H9 (cell line): ENCODE data around the gene CEP85L. TPM values are rescaled to one million over a fixed set of nuclear protein-coding genes. Genes with fewer than 3 reads are reported as not detected.
A peak's percentile ranks its signal among the peaks of the same experiment; 100 is the strongest.

Source experiments
- DNase-seq: peaks from one replicate; pipeline ENCODE4 v3.0.0-alpha.2; 2017
- H2AFZ ChIP-seq: one replicate; pipeline ENCODE4 v1.6.1; 2013; ENCODE audit warnings: mild to moderate bottlenecking, low read length, control low read depth, moderate library complexity
- H2AK5ac ChIP-seq: 2 replicates; pipeline ENCODE4 v1.6.1; 2013; ENCODE audit warnings: low read length, control low read depth, mixed read lengths; ENCODE audit not compliant: insufficient read length
- H2BK120ac ChIP-seq: one replicate; pipeline ENCODE4 v1.6.1; 2013; ENCODE audit warnings: low read depth, mild to moderate bottlenecking, low read length, control low read depth, inconsistent platforms; ENCODE audit not compliant: poor library complexity, severe bottlenecking
- H2BK12ac ChIP-seq: 2 replicates; pipeline ENCODE4 v1.6.1; 2013; ENCODE audit warnings: low read length, control low read depth, mixed read lengths, low read depth; ENCODE audit not compliant: insufficient read length
- H2BK15ac ChIP-seq: 2 replicates; pipeline ENCODE4 v1.6.1; 2013; ENCODE audit warnings: low read depth, low read length, control low read depth
- H2BK20ac ChIP-seq: one replicate; pipeline ENCODE4 v1.6.1; 2013; ENCODE audit warnings: low read depth, mild to moderate bottlenecking, low read length, control low read depth, inconsistent platforms; ENCODE audit not compliant: poor library complexity, severe bottlenecking
- H2BK5ac ChIP-seq: 2 replicates; pipeline ENCODE4 v1.6.1; 2013; ENCODE audit warnings: low read length, control low read depth, mixed read lengths; ENCODE audit not compliant: insufficient read length
- H3K14ac ChIP-seq: 2 replicates; pipeline ENCODE4 v1.6.1; 2013; ENCODE audit warnings: low read length, control low read depth; ENCODE audit not compliant: insufficient read depth
- H3K18ac ChIP-seq: 2 replicates; pipeline ENCODE4 v1.6.1; 2013; ENCODE audit warnings: low read depth, mild to moderate bottlenecking, mixed read lengths, low read length, control low read depth; ENCODE audit not compliant: insufficient read length
- H3K23ac ChIP-seq: 2 replicates; pipeline ENCODE4 v1.6.1; 2013; ENCODE audit warnings: low read length, control low read depth, mixed read lengths, low read depth; ENCODE audit not compliant: insufficient read length
- H3K23me2 ChIP-seq: 2 replicates; pipeline ENCODE4 v1.6.1; 2013; ENCODE audit warnings: low read depth, mild to moderate bottlenecking, mixed read lengths, low read length, control low read depth; ENCODE audit not compliant: insufficient read length, poor library complexity, severe bottlenecking
- H3K27ac ChIP-seq: 2 replicates; pipeline ENCODE4 v1.5.1; 2013; ENCODE audit warnings: low read length, control low read depth, mixed read lengths, low read depth; ENCODE audit not compliant: insufficient read length
- H3K27me3 ChIP-seq: 2 replicates; pipeline ENCODE4 v1.6.1; 2013; ENCODE audit warnings: low read length, control low read depth, inconsistent platforms; ENCODE audit not compliant: insufficient read depth
- H3K4ac ChIP-seq: 2 replicates; pipeline ENCODE4 v1.6.1; 2013; ENCODE audit warnings: low read depth, mild to moderate bottlenecking, control low read depth, inconsistent platforms, low read length, moderate library complexity
- H3K4me1 ChIP-seq: 2 replicates; pipeline ENCODE4 v1.6.1; 2013; ENCODE audit warnings: low read length, control low read depth, inconsistent platforms; ENCODE audit not compliant: insufficient read depth
- H3K4me2 ChIP-seq: 2 replicates; pipeline ENCODE4 v1.6.1; 2013; ENCODE audit warnings: low read length, control low read depth, mixed read lengths; ENCODE audit not compliant: insufficient read length, insufficient read depth
- H3K56ac ChIP-seq: 2 replicates; pipeline ENCODE4 v1.6.1; 2013; ENCODE audit warnings: low read depth, mild to moderate bottlenecking, mixed read lengths, low read length, control low read depth; ENCODE audit not compliant: insufficient read length
- H3K79me1 ChIP-seq: 2 replicates; pipeline ENCODE4 v1.6.1; 2013; ENCODE audit warnings: low read depth, mild to moderate bottlenecking, moderate library complexity, low read length, control low read depth, inconsistent platforms; ENCODE audit not compliant: insufficient read depth, poor library complexity, severe bottlenecking
- H3K79me2 ChIP-seq: 2 replicates; pipeline ENCODE4 v1.6.1; 2013; ENCODE audit warnings: low read length, control low read depth, inconsistent platforms; ENCODE audit not compliant: insufficient read depth
- H3K9ac ChIP-seq: 2 replicates; pipeline ENCODE4 v1.6.1; 2013; ENCODE audit warnings: low read length, control low read depth, mixed read lengths; ENCODE audit not compliant: insufficient read length; ENCODE audit errors: extremely low read depth
- H3K9me3 ChIP-seq: one replicate; pipeline ENCODE4 v1.6.1; 2013; ENCODE audit warnings: low read depth, low read length, inconsistent platforms; ENCODE audit not compliant: control insufficient read depth
- H3T11ph ChIP-seq: one replicate; pipeline ENCODE4 v1.6.1; 2013; ENCODE audit warnings: mild to moderate bottlenecking, low read length, control low read depth, inconsistent platforms
- H4K20me1 ChIP-seq: one replicate; pipeline ENCODE4 v1.6.1; 2013; ENCODE audit not compliant: control insufficient read depth, insufficient read length, insufficient read depth
- H4K5ac ChIP-seq: 2 replicates; pipeline ENCODE4 v1.6.1; 2013; ENCODE audit warnings: low read depth, mild to moderate bottlenecking, mixed read lengths, low read length, control low read depth; ENCODE audit not compliant: insufficient read length
- H4K8ac ChIP-seq: replicated peaks from 2 replicates; pipeline ENCODE4 v1.6.1; 2013; ENCODE audit warnings: low read length, control low read depth, mixed read lengths, low read depth; ENCODE audit not compliant: insufficient read length
- H4K91ac ChIP-seq: 2 replicates; pipeline ENCODE4 v1.6.1; 2013; ENCODE audit warnings: low read depth, mild to moderate bottlenecking, moderate library complexity, mixed read lengths, low read length, control low read depth; ENCODE audit not compliant: insufficient read length
- H3K27ac Mint-ChIP-seq, 3 experiments: 2 replicates in 2 of 3; 3 replicates in 1 of 3; pipeline ENCODE4 v1.8.0; 2020 to 2021; ENCODE audit warnings: mixed read lengths in 3 of 3, mild to moderate bottlenecking in 1 of 3, moderate library complexity in 1 of 3
- H3K27me3 Mint-ChIP-seq: 2 replicates; pipeline ENCODE4 v1.8.0; 2021; ENCODE audit warnings: low read depth, mild to moderate bottlenecking, moderate library complexity, mixed read lengths
- H3K36me3 Mint-ChIP-seq, 3 experiments: 2 replicates in 2 of 3; 3 replicates in 1 of 3; pipeline ENCODE4 v1.8.0; 2020 to 2021; ENCODE audit warnings: low read depth in 3 of 3, mixed read lengths in 3 of 3; ENCODE audit not compliant: insufficient read depth in 1 of 3
- H3K4me1 Mint-ChIP-seq, 2 experiments: 2 replicates each; pipeline ENCODE4 v1.8.0; 2020; ENCODE audit warnings: mixed read lengths in 2 of 2
- H3K4me3 Mint-ChIP-seq, 2 experiments: 2 replicates in 1 of 2; 3 replicates in 1 of 2; pipeline ENCODE4 v1.8.0; 2020 to 2021; ENCODE audit warnings: mild to moderate bottlenecking in 2 of 2, mixed read lengths in 2 of 2, moderate library complexity in 1 of 2
- H3K9me3 Mint-ChIP-seq, 2 experiments: 2 replicates in 1 of 2; 3 replicates in 1 of 2; pipeline ENCODE4 v1.8.0; 2020; ENCODE audit warnings: mild to moderate bottlenecking in 2 of 2, mixed read lengths in 2 of 2, moderate library complexity in 1 of 2
- WGBS: extraction: QIAGEN DNeasy Blood & Tissue Kit; methylation state at CpG from one replicate; pipeline ENCODE4 v1.1.7; 2013; ENCODE audit warnings: missing lambda C conversion rate, low lambda C conversion rate, mixed read lengths; ENCODE audit not compliant: insufficient read length; ENCODE audit errors: extremely low coverage; 5-methylcytosine and 5-hydroxymethylcytosine counted together
- total RNA-seq: library from RNA; stranded (reverse); gene quantifications from 2 replicates; pipeline ENCODE4 v1.2.1, GENCODE V29; 2021
- TF ChIP-seq, protein P1 (sequence below): fragments of 200-600 bp; sonication (generic); conservative IDR thresholded peaks from 3 replicates; pipeline ENCODE4 v1.8.0; 2021; ENCODE audit warnings: antibody characterized with exemption, mild to moderate bottlenecking

CEP85L gene
- total RNA-seq, 1 experiment from 2014 or later, result 3.8 TPM

DNA sequence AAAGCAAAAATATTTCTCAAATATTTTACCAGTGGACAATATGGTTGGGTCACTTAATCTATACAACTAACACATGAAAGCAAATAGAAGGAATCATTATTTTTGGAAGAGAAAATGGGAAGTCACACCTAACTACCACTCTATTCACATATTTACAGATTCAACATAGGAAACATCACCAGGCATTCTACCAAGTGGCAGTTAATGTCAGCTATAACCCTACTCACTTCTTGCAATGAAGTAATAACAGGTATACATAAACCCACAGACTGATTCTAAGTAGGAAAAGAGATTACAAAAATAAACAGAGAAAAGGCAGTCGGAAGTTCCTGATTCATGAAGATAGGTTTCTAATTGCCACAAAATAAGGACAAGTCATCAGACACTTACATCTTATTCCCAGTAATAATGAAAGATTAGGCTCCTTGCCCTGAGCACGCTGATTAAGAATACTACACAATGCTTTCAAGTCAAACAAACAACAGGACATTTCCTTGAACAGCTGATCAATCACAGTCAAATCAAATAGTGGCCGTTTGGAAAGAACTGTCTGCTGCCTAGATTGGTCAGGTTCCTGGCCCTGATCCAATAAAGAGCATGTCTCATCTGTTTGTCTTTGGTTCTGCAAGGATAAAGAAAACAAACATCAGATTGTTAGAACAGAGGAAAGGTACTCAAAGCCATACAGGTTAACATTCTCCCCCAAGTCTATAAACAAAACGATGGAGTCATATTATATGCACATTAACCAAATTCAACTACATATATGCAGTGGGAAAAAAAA is 182.5 kb downstream of the CEP85L start:
- Mint-ChIP-seq H3K27ac (0 out of 7 replicates have a peak overlapping the region, but pooled peaks of 1 of the 3 experiments have one; percentile 24), H3K27me3 (no peaks in the 10 kb centered on the region), H3K36me3 (no peaks in the 10 kb centered on the region), H3K4me3 (no peak overlapping the region), H3K9me3 (no peaks in the 10 kb centered on the region), H3K4me1 (peaks cover 2 to 5% of the 10 kb centered on the region in 2 experiments; a peak in 1 of 4 replicates)
- Histone ChIP-seq H3K27ac (no peak overlapping the region), H3K27me3 (no peaks in the 10 kb centered on the region), H4K20me1 (no peaks in the 10 kb centered on the region), H3K23ac (no peak overlapping the region), H2BK12ac (no peak overlapping the region), H2BK120ac (no peak overlapping the region), H4K8ac (no peak overlapping the region), H3K56ac (no peak overlapping the region), H4K91ac (no peak overlapping the region), H4K5ac (no peak overlapping the region), H3K9ac (no peak overlapping the region), H2BK15ac (no peak overlapping the region), H3K23me2 (no peaks in the 10 kb centered on the region), H2AK5ac (no peak overlapping the region), H3K18ac (no peak overlapping the region), H3K14ac (no peak overlapping the region), H3T11ph (no peak overlapping the region), H2BK5ac (no peak overlapping the region), H3K4me1 (no peaks in the 10 kb centered on the region), H2AFZ (no peak overlapping the region), H3K79me1 (no peaks in the 10 kb centered on the region), H3K4me2 (no peak overlapping the region), H2BK20ac (no peak overlapping the region), H3K4ac (no peak overlapping the region), H3K9me3 (no peaks in the 10 kb centered on the region), H3K79me2 (no peaks in the 10 kb centered on the region)
- no CpG with 5 or more reads among the region's 4 CpGs for WGBS
- DNase-seq, result no peak
- TF ChIP-seq, protein P1, sequence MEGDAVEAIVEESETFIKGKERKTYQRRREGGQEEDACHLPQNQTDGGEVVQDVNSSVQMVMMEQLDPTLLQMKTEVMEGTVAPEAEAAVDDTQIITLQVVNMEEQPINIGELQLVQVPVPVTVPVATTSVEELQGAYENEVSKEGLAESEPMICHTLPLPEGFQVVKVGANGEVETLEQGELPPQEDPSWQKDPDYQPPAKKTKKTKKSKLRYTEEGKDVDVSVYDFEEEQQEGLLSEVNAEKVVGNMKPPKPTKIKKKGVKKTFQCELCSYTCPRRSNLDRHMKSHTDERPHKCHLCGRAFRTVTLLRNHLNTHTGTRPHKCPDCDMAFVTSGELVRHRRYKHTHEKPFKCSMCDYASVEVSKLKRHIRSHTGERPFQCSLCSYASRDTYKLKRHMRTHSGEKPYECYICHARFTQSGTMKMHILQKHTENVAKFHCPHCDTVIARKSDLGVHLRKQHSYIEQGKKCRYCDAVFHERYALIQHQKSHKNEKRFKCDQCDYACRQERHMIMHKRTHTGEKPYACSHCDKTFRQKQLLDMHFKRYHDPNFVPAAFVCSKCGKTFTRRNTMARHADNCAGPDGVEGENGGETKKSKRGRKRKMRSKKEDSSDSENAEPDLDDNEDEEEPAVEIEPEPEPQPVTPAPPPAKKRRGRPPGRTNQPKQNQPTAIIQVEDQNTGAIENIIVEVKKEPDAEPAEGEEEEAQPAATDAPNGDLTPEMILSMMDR, result no peak
